H1 (cell line): ENCODE results near the gene CMTM5. TPM values are rescaled to one million over a fixed set of nuclear protein-coding genes. Genes with fewer than 3 reads are reported as not detected.

ENCODE experiments used
- CTCF ChIA-PET: fragments of 300-600 bp; sonication (Branson Sonifier 250); formaldehyde crosslinking; loops from one replicate; lab custom pipeline; 2021; ENCODE audit not compliant: partially characterized antibody; lab: Charles Lee
- POLR2A ChIA-PET: fragments of 300-600 bp; sonication (Branson Sonifier 250); formaldehyde crosslinking; loops from one replicate; lab custom pipeline; 2021; ENCODE audit warnings: inconsistent platforms; ENCODE audit not compliant: partially characterized antibody; lab: Charles Lee
- DNase-seq, 2 experiments: peaks; one replicate each; pipeline versions ENCODE4 v3.0.0 to v3.0.0-alpha.2; 2010 to 2022; ENCODE audit warnings: low spot score in 2 of 2, low read depth in 1 of 2, mixed read lengths in 1 of 2
- FAIRE-seq: peaks from 2 replicates; lab custom pipeline; 2011; peaks lifted over from hg19 to GRCh38; lab: Jason Lieb, UNC
- H2AFZ ChIP-seq: 2 replicates; pipeline ENCODE4 v1.8.1; 2012; ENCODE audit warnings: low read length, inconsistent platforms
- H2AK5ac ChIP-seq: 2 replicates; pipeline ENCODE4 v1.6.1; 2013; ENCODE audit warnings: low read depth, low read length
- H2BK120ac ChIP-seq: replicated peaks from 2 replicates; pipeline ENCODE3; 2013; ENCODE audit warnings: low read depth, low read length, inconsistent platforms
- H2BK12ac ChIP-seq: 2 replicates; pipeline ENCODE4 v1.6.1; 2013; ENCODE audit warnings: low read depth, low read length
- H2BK15ac ChIP-seq: 2 replicates; pipeline ENCODE4 v1.6.1; 2013; ENCODE audit warnings: low read length
- H2BK20ac ChIP-seq: 2 replicates; pipeline ENCODE4 v1.6.1; 2013; ENCODE audit warnings: low read length
- H2BK5ac ChIP-seq: 2 replicates; pipeline ENCODE4 v1.6.1; 2013; ENCODE audit warnings: low read depth, low read length
- H3K14ac ChIP-seq: 2 replicates; pipeline ENCODE4 v1.6.1; 2013; ENCODE audit warnings: inconsistent platforms; ENCODE audit not compliant: insufficient read length
- H3K18ac ChIP-seq: 2 replicates; pipeline ENCODE4 v1.6.1; 2013; ENCODE audit warnings: low read length; ENCODE audit errors: extremely low read depth
- H3K23ac ChIP-seq: 2 replicates; pipeline ENCODE4 v1.6.1; 2013; ENCODE audit warnings: inconsistent platforms; ENCODE audit not compliant: insufficient read length
- H3K23me2 ChIP-seq: 2 replicates; pipeline ENCODE4 v1.6.1; 2013; ENCODE audit warnings: low read depth, low read length
- H3K27ac ChIP-seq: 2 replicates; pipeline ENCODE4 v1.6.1; 2011; ENCODE audit warnings: low read depth, low read length, inconsistent platforms
- H3K27me3 ChIP-seq, 4 experiments: replicated peaks in 1 of 4; 1 replicate in 1 of 4; 2 replicates in 3 of 4; pipeline versions ENCODE4 v1.6.1 to v1.8.1; 2011 to 2013; ENCODE audit warnings: low read length in 3 of 4, mild to moderate bottlenecking in 3 of 4, inconsistent platforms in 2 of 4, mixed read lengths in 2 of 4, moderate library complexity in 1 of 4; ENCODE audit not compliant: control insufficient read depth in 3 of 4, insufficient read depth in 3 of 4; ENCODE audit errors: extremely low read depth in 1 of 4
- H3K36me3 ChIP-seq, 4 experiments: 2 replicates each; pipeline versions ENCODE4 v1.6.1 to v1.8.1; 2011 to 2013; ENCODE audit warnings: mild to moderate bottlenecking in 4 of 4, low read length in 3 of 4, moderate library complexity in 2 of 4, control low read depth in 1 of 4, inconsistent platforms in 1 of 4; ENCODE audit not compliant: insufficient read depth in 4 of 4, control insufficient read depth in 2 of 4
- H3K4ac ChIP-seq: replicated peaks from 2 replicates; pipeline ENCODE3; 2013; ENCODE audit warnings: low read length, low read depth, mixed read lengths, inconsistent platforms; ENCODE audit not compliant: insufficient read length
- H3K4me1 ChIP-seq, 4 experiments: replicated peaks in 1 of 4; 1 replicate in 1 of 4; 2 replicates in 3 of 4; pipeline versions ENCODE4 v1.6.1 to v1.8.1; 2011 to 2013; ENCODE audit warnings: low read length in 3 of 4, inconsistent platforms in 2 of 4, mixed read lengths in 1 of 4; ENCODE audit not compliant: insufficient read depth in 4 of 4, control insufficient read depth in 3 of 4
- H3K4me2 ChIP-seq, 2 experiments: 2 replicates each; pipeline versions ENCODE4 v1.6.1 to v1.8.1; 2011 to 2013; ENCODE audit warnings: low read depth in 2 of 2, low read length in 2 of 2, control low read depth in 1 of 2, inconsistent platforms in 1 of 2, mild to moderate bottlenecking in 1 of 2; ENCODE audit not compliant: insufficient read depth in 1 of 2
- H3K4me3 ChIP-seq, 4 experiments: fragments of 200-600, 300-600 bp in 1 of 4; sonication (generic), shearing (Covaris generic), sonication (Bioruptor Twin) in 1 of 4; 2 replicates each; pipeline versions ENCODE4 v1.5.1 to v1.8.1; 2011 to 2016; ENCODE audit warnings: low read length in 4 of 4, low read depth in 3 of 4, control low read depth in 2 of 4, inconsistent platforms in 2 of 4, mild to moderate bottlenecking in 2 of 4, mixed read lengths in 1 of 4, moderate library complexity in 1 of 4; ENCODE audit not compliant: insufficient read depth in 2 of 4; ENCODE audit errors: extremely low read depth in 1 of 4
- H3K56ac ChIP-seq: replicated peaks from 2 replicates; pipeline ENCODE3; 2013; ENCODE audit warnings: low read depth, mild to moderate bottlenecking, mixed read lengths, low read length, inconsistent platforms; ENCODE audit not compliant: insufficient read length
- H3K79me1 ChIP-seq: 2 replicates; pipeline ENCODE4 v1.6.1; 2013; ENCODE audit warnings: low read depth, low read length, control low read depth
- H3K79me2 ChIP-seq, 2 experiments: 2 replicates each; pipeline versions ENCODE4 v1.6.1 to v1.8.1; 2012 to 2013; ENCODE audit warnings: low read length in 2 of 2, mild to moderate bottlenecking in 2 of 2, inconsistent platforms in 1 of 2; ENCODE audit not compliant: insufficient read depth in 2 of 2, control insufficient read depth in 1 of 2
- H3K9ac ChIP-seq, 4 experiments: replicated peaks in 1 of 4; 1 replicate in 1 of 4; 2 replicates in 3 of 4; pipeline versions ENCODE4 v1.6.1 to v1.8.1; 2011 to 2013; ENCODE audit warnings: low read depth in 3 of 4, low read length in 3 of 4, control low read depth in 2 of 4, mild to moderate bottlenecking in 2 of 4, moderate library complexity in 2 of 4, inconsistent platforms in 1 of 4; ENCODE audit errors: extremely low read depth in 1 of 4
- H3K9me3 ChIP-seq, 2 experiments: 2 replicates each; pipeline versions ENCODE4 v1.6.1 to v1.8.1; 2012 to 2013; ENCODE audit warnings: mild to moderate bottlenecking in 2 of 2, moderate library complexity in 2 of 2, control low read depth in 1 of 2, inconsistent platforms in 1 of 2, low read depth in 1 of 2, low read length in 1 of 2, mixed read lengths in 1 of 2; ENCODE audit not compliant: insufficient read depth in 2 of 2
- H4K20me1 ChIP-seq, 2 experiments: replicated peaks in 1 of 2; 2 replicates each; pipeline versions ENCODE3 to v1.8.1; 2011 to 2013; ENCODE audit warnings: inconsistent platforms in 2 of 2, low read length in 2 of 2, mild to moderate bottlenecking in 1 of 2; ENCODE audit not compliant: insufficient read depth in 2 of 2, control insufficient read depth in 1 of 2
- H4K5ac ChIP-seq: 2 replicates; pipeline ENCODE4 v1.6.1; 2013; ENCODE audit warnings: low read length, low read depth, mixed read lengths, inconsistent platforms; ENCODE audit not compliant: insufficient read length
- H4K8ac ChIP-seq: 2 replicates; pipeline ENCODE4 v1.8.0; 2013; ENCODE audit warnings: mild to moderate bottlenecking, moderate library complexity, low read length, inconsistent platforms; ENCODE audit not compliant: insufficient read depth; ENCODE audit errors: extremely low read depth
- H4K91ac ChIP-seq: replicated peaks from 2 replicates; pipeline ENCODE3; 2013; ENCODE audit warnings: low read length, mixed read lengths, inconsistent platforms; ENCODE audit not compliant: insufficient read length
- CBX5 ChIP-seq: fragments of 300-800, 300-1000 bp; sonication (generic); IDR thresholded peaks from 2 replicates; pipeline ENCODE4 v1.7.1; 2016; ENCODE audit warnings: antibody characterized with exemption, low read length, low read depth
- WGBS, 2 experiments: shearing (Covaris generic) in 1 of 2; methylation state at CpG; one replicate each; pipeline versions ENCODE4 v1.1.6 to v1.1.7; 2013 to 2015; ENCODE audit warnings: low lambda C conversion rate in 2 of 2, mixed read lengths in 2 of 2, inconsistent platforms in 1 of 2, low coverage in 1 of 2, missing lambda C conversion rate in 1 of 2; ENCODE audit not compliant: insufficient replicate concordance in 2 of 2, insufficient coverage in 1 of 2, insufficient read length in 1 of 2; ENCODE audit errors: extremely low coverage in 1 of 2, missing lambda C conversion rate in 1 of 2; 5-methylcytosine and 5-hydroxymethylcytosine counted together
- polyA plus RNA-seq, 7 experiments: library from polyadenylated mRNA; depleted of rRNA in 3 of 7; stranded (reverse) in 5 of 7; unstranded in 2 of 7; fragments of >200 nt in 5 of 7; fragments of 200-250 nt in 2 of 7; gene quantifications; 1 replicate in 5 of 7; 2 replicates in 1 of 7; 4 replicates in 1 of 7; pipeline versions ENCODE4 v1.2.1 to v1.2.3, GENCODE V29; 2011 to 2013; ENCODE audit warnings: missing spikeins in 2 of 7, mixed read lengths in 2 of 7
- total RNA-seq: library from RNA; stranded (reverse); fragmentation: NEBNext Ultra II Directional; extraction: Animal tissue kit (Norgen Biotek cat#: 25700); gene quantifications from 2 replicates; pipeline ENCODE4 v1.2.1, GENCODE V29; 2021

The CMTM5 gene
- total and polyA plus RNA-seq, 2 of the 8 experiments (the other 6 are each of a cell fraction or from before 2014, with no cell fraction given), result 2.1 TPM; not detected in 1

- Histone ChIP-seq H3K79me2 (no peaks in the 10 kb centered on the region), H3K27ac (no peak overlapping the region), H2AK5ac (no peak overlapping the region), H3K79me1 (no peaks in the 10 kb centered on the region; the same call in 1 of the 2 replicates), H2AFZ (no peak overlapping the region), H3K36me3 (no peaks in the 10 kb centered on the region), H3K23ac (no peak overlapping the region), H3K4me3 (no peak overlapping the region), H3K18ac (no peak overlapping the region), H3K14ac (no peak overlapping the region), H3K9me3 (no peaks in the 10 kb centered on the region), H3K27me3 (peaks cover 0 to 4% (median under 1%) of the 10 kb centered on the region in 4 experiments; a peak in 2 of 7 replicates), H3K4me1 (no peaks in the 10 kb centered on the region), H4K8ac (no peak overlapping the region), H4K5ac (no peak overlapping the region), H2BK12ac (no peak overlapping the region), H3K9ac (no peak overlapping the region), H3K4me2 (no peak overlapping the region), H2BK15ac (no peak overlapping the region), H3K56ac (no peak overlapping the region), H3K4ac (no peak overlapping the region), H4K20me1 (no peaks in the 10 kb centered on the region), H2BK5ac (no peak overlapping the region), H4K91ac (no peak overlapping the region), H3K23me2 (peaks cover 3% of the 10 kb centered on the region; the same call in 1 of the 2 replicates), H2BK120ac (no peak overlapping the region), H2BK20ac (no peak overlapping the region)
- ChIA-PET POLR2A (interaction anchor here (0.9 to 1.4 kb wide), 2 partner anchors 14 to 97 kb away, joined by 4 read pairs; no protein-coding TSS in a partner anchor), CTCF (interaction anchor here (0.6 to 2.7 kb wide), 7 partner anchors 19 to 136 kb away, joined by 3 to 12 read pairs (median 4); partner anchors contain the start of gene SLC22A17)
- WGBS, 2 experiments, result 91% methylated on average over 6 of the region's 6 CpGs; no CpG with 5 or more reads in 1 of the 2 experiments
- no peak for FAIRE-seq
- DNase-seq, result no peak
- TF ChIP-seq CBX5, result no peak
Observed at GRCh38 chr14:23423657-23424056, 46.8 kb downstream of the CMTM5 start.
